Panc1 (cell line): ENCODE measurements around the gene HM13. TPM values are rescaled to one million over a fixed set of nuclear protein-coding genes. Genes with fewer than 3 reads are reported as not detected.
A peak's percentile ranks its signal among the peaks of the same experiment; 100 is the strongest.

ENCODE experiments used
- ATAC-seq: fragments of 200-7000 bp; cut with Tn5 transposase; 2 replicates; pipeline ENCODE4 v1.9.1; 2020; ENCODE audit warnings: mild to moderate bottlenecking, moderate library complexity
- BruUV-seq: library from RNA; stranded (reverse); fragments of 400-500 nt; replicated peaks from 2 replicates; lab custom pipeline; 2021; lab: Mats Ljungman, UMichigan
- CTCF ChIA-PET: fragments of 300-600 bp; sonication (Branson Sonifier 250); formaldehyde crosslinking; loops from one replicate; lab custom pipeline; 2022; ENCODE audit warnings: antibody characterized with exemption; lab: Charles Lee
- POLR2A ChIA-PET: fragments of 300-600 bp; sonication (Branson Sonifier 250); formaldehyde crosslinking; loops from one replicate; lab custom pipeline; 2022; ENCODE audit warnings: antibody characterized with exemption; lab: Charles Lee
- DNase-seq: peaks from one replicate; pipeline ENCODE4 v3.0.0-alpha.2; 2010; ENCODE audit warnings: low read depth, low spot score
- H3K27ac ChIP-seq: 2 replicates; pipeline ENCODE4 v1.5.1; 2011; ENCODE audit warnings: mild to moderate bottlenecking, low read length, inconsistent platforms
- H3K27me3 ChIP-seq: fragments of 200-500 bp; sonication (Bioruptor generic); 2 replicates; pipeline ENCODE4 v1.6.0; 2014; ENCODE audit warnings: low read length, inconsistent platforms; ENCODE audit not compliant: control insufficient read depth, insufficient read depth
- H3K36me3 ChIP-seq: fragments of 200-500 bp; sonication (Bioruptor generic); 2 replicates; pipeline ENCODE4 v1.5.1; 2014; ENCODE audit warnings: inconsistent platforms, mild to moderate bottlenecking, low read length, moderate library complexity; ENCODE audit not compliant: control insufficient read depth, insufficient read depth
- H3K4me1 ChIP-seq: 2 replicates; pipeline ENCODE4 v1.5.1; 2011; ENCODE audit warnings: inconsistent platforms, mild to moderate bottlenecking, low read length, moderate library complexity; ENCODE audit not compliant: control insufficient read depth, insufficient read depth
- H3K4me3 ChIP-seq, 2 experiments: 2 replicates each; pipeline ENCODE4 v1.5.1; 2011 to 2012; ENCODE audit warnings: low read depth in 2 of 2, low read length in 2 of 2, mild to moderate bottlenecking in 2 of 2, inconsistent platforms in 1 of 2, moderate library complexity in 1 of 2
- H3K9me3 ChIP-seq: fragments of 200-500 bp; sonication (Bioruptor generic); 2 replicates; pipeline ENCODE4 v1.5.1; 2014; ENCODE audit warnings: low read depth, mild to moderate bottlenecking, inconsistent platforms, low read length, moderate library complexity; ENCODE audit not compliant: control insufficient read depth, insufficient read depth
- CTCF ChIP-seq: fragments of 450-650 bp; IDR thresholded peaks from 2 replicates; pipeline ENCODE4 v1.5.1; 2017; ENCODE audit warnings: mild to moderate bottlenecking
- POLR2AphosphoS5 ChIP-seq: IDR thresholded peaks from 2 replicates; pipeline ENCODE4 v1.6.1; 2012; ENCODE audit warnings: mild to moderate bottlenecking, low read depth, low read length, moderate library complexity
- SIN3A ChIP-seq: IDR thresholded peaks from 2 replicates; pipeline ENCODE4 v1.6.1; 2012; ENCODE audit warnings: low read depth, mild to moderate bottlenecking, low read length, moderate library complexity, borderline replicate concordance; ENCODE audit not compliant: insufficient read depth
- TCF7L2 ChIP-seq: IDR thresholded peaks from 2 replicates; pipeline ENCODE4 v1.6.1; 2011; ENCODE audit warnings: mild to moderate bottlenecking, low read depth, low read length, inconsistent platforms
- in situ Hi-C: cut with HindIII; loops from 2 replicates; pipeline ENCODE4 v1.10.0; 2016; ENCODE audit warnings: low sequenced_read_pairs, low pct_unique_long_range_greater_than_20kb
- intact Hi-C: fragments of 100-400 bp; cut with micrococcal nuclease; formaldehyde crosslinking; loops from one replicate; pipeline ENCODE4 v1.10.0; 2022; ENCODE audit not compliant: unreplicated experiment
- total RNA-seq: library from RNA; stranded (reverse); gene quantifications from one replicate; pipeline ENCODE4 v1.2.1, GENCODE V29; 2021; ENCODE audit not compliant: unreplicated experiment
- TF ChIP-seq, protein P1 (sequence below), 2 experiments: IDR thresholded peaks; 2 replicates each; pipeline ENCODE4 v1.6.1; 2011 to 2012; ENCODE audit warnings: low read depth in 2 of 2, control low read depth in 1 of 2, low read length in 1 of 2, mild to moderate bottlenecking in 1 of 2, moderate library complexity in 1 of 2; ENCODE audit not compliant: insufficient read depth in 1 of 2

HM13 gene
- total RNA-seq, 1 experiment from 2014 or later: 337 TPM

DNA sequence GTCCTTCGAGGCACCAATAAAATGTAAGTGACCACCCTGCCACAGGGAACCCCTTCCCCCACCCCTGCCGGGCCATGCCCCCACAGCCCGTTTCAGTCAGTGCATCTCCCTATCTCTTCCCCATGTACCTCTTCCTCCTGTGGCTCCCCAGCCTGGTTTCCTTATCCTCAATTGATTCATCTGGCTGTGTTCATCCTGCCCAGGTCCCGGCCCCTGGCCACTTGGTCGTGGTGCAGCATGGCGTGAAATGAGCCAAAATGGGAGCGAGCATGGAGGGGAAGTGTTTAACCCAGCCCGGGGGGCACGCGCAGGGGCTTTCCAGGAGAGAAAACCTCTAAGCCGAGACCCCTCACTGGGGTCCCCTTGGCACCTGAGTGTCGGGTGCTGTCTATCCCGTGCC, 35.9 kb downstream of the HM13 start:
- no peaks in the 10 kb centered on the region for H3K9me3 ChIP-seq
- in situ Hi-C loops: no loop called here
- H3K27me3 ChIP-seq: no peaks in the 10 kb centered on the region

GRCh38 chr20:31551163-31552081, 37.2 kb downstream of the HM13 start:
- Histone ChIP-seq H3K9me3 (no peaks in the 10 kb centered on the region), H3K4me1 (peaks cover 3% of the 10 kb centered on the region; the same call in 1 of the 2 replicates), H3K27ac (no peak overlapping the region), H3K4me3 (no peak overlapping the region), H3K27me3 (no peaks in the 10 kb centered on the region), H3K36me3 (peaks cover 30% of the 10 kb centered on the region)
- no peak for TF ChIP-seq TCF7L2
- TF ChIP-seq, protein P1, sequence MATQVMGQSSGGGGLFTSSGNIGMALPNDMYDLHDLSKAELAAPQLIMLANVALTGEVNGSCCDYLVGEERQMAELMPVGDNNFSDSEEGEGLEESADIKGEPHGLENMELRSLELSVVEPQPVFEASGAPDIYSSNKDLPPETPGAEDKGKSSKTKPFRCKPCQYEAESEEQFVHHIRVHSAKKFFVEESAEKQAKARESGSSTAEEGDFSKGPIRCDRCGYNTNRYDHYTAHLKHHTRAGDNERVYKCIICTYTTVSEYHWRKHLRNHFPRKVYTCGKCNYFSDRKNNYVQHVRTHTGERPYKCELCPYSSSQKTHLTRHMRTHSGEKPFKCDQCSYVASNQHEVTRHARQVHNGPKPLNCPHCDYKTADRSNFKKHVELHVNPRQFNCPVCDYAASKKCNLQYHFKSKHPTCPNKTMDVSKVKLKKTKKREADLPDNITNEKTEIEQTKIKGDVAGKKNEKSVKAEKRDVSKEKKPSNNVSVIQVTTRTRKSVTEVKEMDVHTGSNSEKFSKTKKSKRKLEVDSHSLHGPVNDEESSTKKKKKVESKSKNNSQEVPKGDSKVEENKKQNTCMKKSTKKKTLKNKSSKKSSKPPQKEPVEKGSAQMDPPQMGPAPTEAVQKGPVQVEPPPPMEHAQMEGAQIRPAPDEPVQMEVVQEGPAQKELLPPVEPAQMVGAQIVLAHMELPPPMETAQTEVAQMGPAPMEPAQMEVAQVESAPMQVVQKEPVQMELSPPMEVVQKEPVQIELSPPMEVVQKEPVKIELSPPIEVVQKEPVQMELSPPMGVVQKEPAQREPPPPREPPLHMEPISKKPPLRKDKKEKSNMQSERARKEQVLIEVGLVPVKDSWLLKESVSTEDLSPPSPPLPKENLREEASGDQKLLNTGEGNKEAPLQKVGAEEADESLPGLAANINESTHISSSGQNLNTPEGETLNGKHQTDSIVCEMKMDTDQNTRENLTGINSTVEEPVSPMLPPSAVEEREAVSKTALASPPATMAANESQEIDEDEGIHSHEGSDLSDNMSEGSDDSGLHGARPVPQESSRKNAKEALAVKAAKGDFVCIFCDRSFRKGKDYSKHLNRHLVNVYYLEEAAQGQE (IDR thresholded peaks at IDR 0.05; ENCODE audit: insufficient read depth in 1 of 2, low read depth in 2 of 2, low read length in 1 of 2): no peak
- TF ChIP-seq POLR2AphosphoS5: no peak
- no peak for TF ChIP-seq SIN3A
- TF ChIP-seq CTCF: no peak
- in situ Hi-C loops: no loop called here
- DNase-seq (no peak), ATAC-seq (no peak)
- CTCF ChIA-PET: interaction anchor here (0.8 to 1.3 kb wide), 3 partner anchors 11 to 61 kb away, joined by 3 to 10 read pairs (median 4); no protein-coding TSS in a partner anchor
- POLR2A ChIA-PET: interaction anchor here (0.6 kb wide), 1 partner anchor 22 kb away, joined by 4 read pairs; no protein-coding TSS in a partner anchor
- BruUV-seq: TSS peak; percentile 1
- intact Hi-C loops: no loop called here

More for the DNA sequence above, 35.9 kb downstream of the HM13 start:
- H3K36me3 ChIP-seq: peaks cover 30% of the 10 kb centered on the region
- BruUV-seq: no TSS peak
- ChIA-PET CTCF (interaction anchor here (0.7 kb wide), 1 partner anchor 10 kb away, joined by 4 read pairs; no protein-coding TSS in a partner anchor), POLR2A (no interaction called here)
- H3K4me1 ChIP-seq: peaks cover 3% of the 10 kb centered on the region; the same call in 1 of the 2 replicates
- TF ChIP-seq SIN3A: no peak
- TF ChIP-seq CTCF: no peak
- no peak for TF ChIP-seq POLR2AphosphoS5
- TF ChIP-seq, protein P1 (IDR thresholded peaks at IDR 0.05; ENCODE audit: insufficient read depth in 1 of 2, low read depth in 2 of 2, low read length in 1 of 2): no peak
- ATAC-seq (no peak), DNase-seq (no peak)
- no peak overlapping the region for H3K4me3 ChIP-seq
- intact Hi-C loops: no loop called here
- H3K27ac ChIP-seq: no peak overlapping the region
